Osteocyte (in vitro differentiated cells): ENCODE measurements around the gene STPG1. TPM values are rescaled to one million over a fixed set of nuclear protein-coding genes. Genes with fewer than 3 reads are reported as not detected.

Experiments
- DNase-seq: peaks from one replicate; pipeline ENCODE4 v3.0.0; 2021; ENCODE audit warnings: mixed read lengths; ENCODE audit not compliant: unreplicated experiment; ENCODE audit errors: extremely low spot score
- H3K27ac Mint-ChIP-seq: one replicate; pipeline ENCODE4 v1.8.0; 2021; ENCODE audit warnings: mild to moderate bottlenecking, mixed read lengths; ENCODE audit not compliant: unreplicated experiment
- H3K27me3 Mint-ChIP-seq: one replicate; pipeline ENCODE4 v1.8.0; 2021; ENCODE audit warnings: mixed read lengths; ENCODE audit not compliant: unreplicated experiment
- H3K36me3 Mint-ChIP-seq: one replicate; pipeline ENCODE4 v1.8.0; 2021; ENCODE audit warnings: mixed read lengths; ENCODE audit not compliant: unreplicated experiment
- H3K4me1 Mint-ChIP-seq: one replicate; pipeline ENCODE4 v1.8.0; 2021; ENCODE audit warnings: mixed read lengths; ENCODE audit not compliant: unreplicated experiment
- H3K4me3 Mint-ChIP-seq: one replicate; pipeline ENCODE4 v1.8.0; 2021; ENCODE audit warnings: mild to moderate bottlenecking, moderate library complexity, mixed read lengths; ENCODE audit not compliant: unreplicated experiment
- H3K9me3 Mint-ChIP-seq: one replicate; pipeline ENCODE4 v1.8.0; 2021; ENCODE audit warnings: mixed read lengths; ENCODE audit not compliant: unreplicated experiment
- total RNA-seq: library from RNA; stranded (reverse); gene quantifications from 2 replicates; pipeline ENCODE4 v1.2.1, GENCODE V29; 2021
- TF ChIP-seq, protein P1 (sequence below): fragments of 200-600 bp; sonication (generic); IDR thresholded peaks from 2 replicates; pipeline ENCODE4 v1.5.0; 2021; ENCODE audit warnings: antibody characterized with exemption, mild to moderate bottlenecking, moderate library complexity

STPG1 gene
- total RNA-seq, 1 donor from 2014 or later = 5.3 TPM

DNA sequence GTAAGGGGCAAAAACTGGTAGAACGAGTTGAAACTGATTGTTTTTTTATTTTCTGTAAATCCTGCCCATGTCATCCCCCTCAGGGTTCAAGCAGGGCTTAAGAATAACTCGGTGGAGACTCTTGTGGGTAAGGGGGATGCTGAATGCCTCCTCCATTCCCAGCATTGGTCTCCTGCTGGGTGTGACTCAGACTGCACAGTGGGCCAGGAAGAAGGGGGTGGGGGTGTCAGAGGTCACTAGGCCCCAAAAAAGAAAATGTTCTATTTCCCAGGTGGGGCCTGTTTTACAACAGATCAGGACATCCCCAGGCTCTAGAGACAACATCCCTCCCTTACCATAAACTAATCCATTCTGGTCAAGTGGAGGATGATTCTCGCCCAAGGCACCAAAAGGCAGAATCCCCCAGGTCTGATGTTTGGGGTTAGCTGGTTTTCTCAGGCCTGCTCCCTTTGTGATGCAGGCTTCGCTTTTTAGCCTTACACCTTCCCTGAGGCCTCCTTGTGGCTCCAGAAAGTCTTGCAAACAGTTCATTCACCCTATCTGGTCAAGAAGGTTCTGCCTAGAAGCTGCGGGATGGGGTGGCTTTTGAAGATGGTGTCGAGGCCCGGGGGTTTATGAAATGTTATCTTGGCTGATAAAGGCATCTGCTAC is 105.1 kb downstream of the STPG1 start:
- peaks cover 12% of the 10 kb centered on the region for H3K4me1 Mint-ChIP-seq
- no peaks in the 10 kb centered on the region for H3K36me3 Mint-ChIP-seq
- H3K4me3 Mint-ChIP-seq = no peak overlapping the region
- H3K27ac Mint-ChIP-seq = no peak overlapping the region
- no peaks in the 10 kb centered on the region for H3K9me3 Mint-ChIP-seq
- TF ChIP-seq, protein P1, sequence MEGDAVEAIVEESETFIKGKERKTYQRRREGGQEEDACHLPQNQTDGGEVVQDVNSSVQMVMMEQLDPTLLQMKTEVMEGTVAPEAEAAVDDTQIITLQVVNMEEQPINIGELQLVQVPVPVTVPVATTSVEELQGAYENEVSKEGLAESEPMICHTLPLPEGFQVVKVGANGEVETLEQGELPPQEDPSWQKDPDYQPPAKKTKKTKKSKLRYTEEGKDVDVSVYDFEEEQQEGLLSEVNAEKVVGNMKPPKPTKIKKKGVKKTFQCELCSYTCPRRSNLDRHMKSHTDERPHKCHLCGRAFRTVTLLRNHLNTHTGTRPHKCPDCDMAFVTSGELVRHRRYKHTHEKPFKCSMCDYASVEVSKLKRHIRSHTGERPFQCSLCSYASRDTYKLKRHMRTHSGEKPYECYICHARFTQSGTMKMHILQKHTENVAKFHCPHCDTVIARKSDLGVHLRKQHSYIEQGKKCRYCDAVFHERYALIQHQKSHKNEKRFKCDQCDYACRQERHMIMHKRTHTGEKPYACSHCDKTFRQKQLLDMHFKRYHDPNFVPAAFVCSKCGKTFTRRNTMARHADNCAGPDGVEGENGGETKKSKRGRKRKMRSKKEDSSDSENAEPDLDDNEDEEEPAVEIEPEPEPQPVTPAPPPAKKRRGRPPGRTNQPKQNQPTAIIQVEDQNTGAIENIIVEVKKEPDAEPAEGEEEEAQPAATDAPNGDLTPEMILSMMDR = peak; percentile 46
- peaks cover 2% of the 10 kb centered on the region for H3K27me3 Mint-ChIP-seq
- DNase-seq = no peak

Other genes starting within 250 kb of the STPG1 start
- 0.16 TPM in 1 of 2 replicates, not detected in the other for gene IFNLR1, start 226.5 kb downstream of the STPG1 start, total RNA-seq
- gene GRHL3, start 94.4 kb downstream of the STPG1 start, total RNA-seq = not detected in 2 replicates
- 25.8 and 28.4 TPM in 2 replicates for gene NIPAL3, start 2.0 kb upstream of the STPG1 start, total RNA-seq
- gene RCAN3, start 89.1 kb upstream of the STPG1 start, total RNA-seq = 9.8 and 10.3 TPM in 2 replicates
- not detected in 2 replicates for gene NCMAP, start 142.3 kb upstream of the STPG1 start, total RNA-seq
- gene SRRM1, start 229.5 kb upstream of the STPG1 start, total RNA-seq = 110 and 116 TPM in 2 replicates